HG03342 (cell line): ENCODE measurements around the gene MFAP4.

Experiments
- ATAC-seq: cut with Tn5 transposase; IDR thresholded peaks from one replicate; pipeline ENCODE4 v1.9.1; 2021; ENCODE audit warnings: mild to moderate bottlenecking, moderate library complexity; ENCODE audit not compliant: unreplicated experiment

The MFAP4 gene, protein sequence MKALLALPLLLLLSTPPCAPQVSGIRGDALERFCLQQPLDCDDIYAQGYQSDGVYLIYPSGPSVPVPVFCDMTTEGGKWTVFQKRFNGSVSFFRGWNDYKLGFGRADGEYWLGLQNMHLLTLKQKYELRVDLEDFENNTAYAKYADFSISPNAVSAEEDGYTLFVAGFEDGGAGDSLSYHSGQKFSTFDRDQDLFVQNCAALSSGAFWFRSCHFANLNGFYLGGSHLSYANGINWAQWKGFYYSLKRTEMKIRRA

DNA sequence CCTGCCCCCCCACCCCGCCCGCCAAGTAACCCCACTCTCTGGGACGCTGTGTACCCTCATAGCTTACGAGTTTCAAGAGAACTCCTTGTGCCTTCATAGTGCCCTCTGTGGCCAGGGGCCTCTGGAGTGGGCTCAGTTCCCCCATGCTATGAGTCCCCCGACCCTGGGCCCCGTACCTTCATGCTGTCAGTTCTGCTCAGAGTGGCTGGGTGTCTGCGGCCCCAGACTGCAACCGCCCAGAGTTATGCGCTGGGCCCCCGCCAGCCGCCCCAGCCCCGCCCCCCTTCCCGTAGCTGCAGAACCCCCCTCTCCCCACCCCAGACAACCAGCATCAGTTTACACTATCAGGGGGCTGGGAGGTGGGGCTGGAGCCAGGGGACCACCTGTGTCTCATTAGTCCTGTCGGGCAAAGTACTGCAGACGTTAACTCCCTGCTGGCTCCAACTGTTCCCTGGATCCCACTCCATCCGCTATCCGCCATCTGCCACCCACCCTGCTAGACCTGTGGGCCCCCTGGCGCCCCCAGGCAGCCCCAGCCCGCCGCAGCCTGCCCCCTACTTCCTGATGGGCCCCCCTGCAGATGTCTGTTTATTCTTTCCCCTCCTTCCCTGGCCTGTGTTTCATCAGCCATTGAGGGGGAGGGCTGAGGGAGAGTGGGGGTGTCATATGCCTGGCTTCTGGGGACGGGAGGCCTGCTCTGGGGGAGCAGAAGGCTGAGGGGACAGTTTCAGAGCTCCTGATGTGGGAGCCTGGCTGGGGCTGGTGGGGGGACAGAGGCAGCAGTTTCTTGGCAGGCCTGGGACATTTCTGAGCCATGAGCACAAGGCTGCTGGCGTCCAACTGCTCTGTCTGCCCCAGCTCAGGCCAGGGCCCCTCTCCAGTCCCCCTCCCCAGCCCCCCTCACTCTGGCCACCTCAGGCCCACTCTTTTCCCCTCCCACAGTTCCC is at the start of gene MFAP4:
TSS of gene MFAP4 (minus strand) at position 217 of the 947 bp plus-strand sequence. CDS start at position 182, 35 bp downstream.
- ATAC-seq = no peak

DNA sequence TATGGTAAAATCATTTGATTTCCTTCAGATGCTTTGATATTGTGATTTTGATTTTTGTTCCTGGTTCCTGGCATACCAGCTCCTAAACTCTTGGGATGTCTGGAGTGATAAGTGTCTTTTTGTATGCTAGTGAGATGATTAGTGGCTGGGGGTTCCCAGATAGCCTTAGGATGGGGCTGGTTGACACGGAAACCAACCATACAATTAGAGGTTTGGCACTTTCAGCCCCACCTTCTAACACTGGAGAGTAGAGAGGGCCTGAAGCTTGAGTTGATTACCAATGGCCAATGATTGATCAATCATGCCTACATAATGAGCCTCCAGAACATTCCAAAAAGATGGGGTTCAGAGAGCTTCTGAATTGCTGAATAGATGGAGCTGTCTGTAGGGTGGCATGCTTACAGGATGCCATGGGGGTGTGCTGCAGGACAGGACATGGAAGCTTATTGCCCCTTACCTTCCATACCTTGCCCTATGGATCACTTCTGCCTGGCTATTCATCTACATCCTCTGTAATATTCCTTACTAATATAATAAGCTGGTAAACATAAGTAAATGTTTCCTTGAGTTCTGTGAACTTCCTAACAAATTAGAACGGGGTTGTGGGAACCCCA is 46.8 kb upstream of the MFAP4 start:
- ATAC-seq = no peak

DNA sequence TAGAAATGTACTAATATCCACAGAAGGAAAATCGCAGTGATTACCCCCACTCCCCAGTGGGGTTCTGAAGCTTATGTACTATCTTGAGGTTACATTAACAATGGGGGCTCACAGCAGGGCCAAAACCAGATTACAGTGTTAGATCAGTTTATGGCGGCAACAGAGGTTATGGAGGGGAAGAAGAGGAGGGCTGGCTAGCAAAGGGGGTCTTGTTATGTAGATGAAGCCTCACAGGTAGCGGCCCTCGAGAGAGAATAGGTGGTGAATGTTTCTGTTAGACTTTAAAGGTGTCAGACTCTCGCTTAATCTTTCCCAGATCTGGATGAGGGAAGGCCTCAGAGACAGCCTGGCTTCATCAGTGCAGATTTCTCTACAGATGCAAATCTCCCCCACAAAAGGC is 46.3 kb upstream of the MFAP4 start:
- ATAC-seq = no peak

DNA sequence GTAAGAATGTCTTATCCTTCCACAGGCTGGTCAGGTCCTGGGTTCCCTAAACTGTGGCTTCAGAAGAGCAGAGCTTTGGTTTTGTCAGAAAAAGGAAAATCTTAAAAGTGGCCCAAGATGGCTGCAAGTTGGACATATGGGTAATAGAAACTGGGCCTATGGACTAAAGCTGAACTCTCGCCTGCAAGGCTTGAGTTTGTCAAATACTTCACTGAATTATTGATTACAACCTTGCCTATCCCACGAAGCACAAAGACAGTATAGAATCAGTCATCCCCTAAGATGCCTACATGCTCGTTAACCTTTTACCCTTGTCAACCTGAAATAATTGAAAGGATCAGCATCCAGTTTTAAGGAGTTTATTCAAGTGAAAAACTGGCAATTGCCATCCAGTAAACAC is 44.7 kb upstream of the MFAP4 start:
- ATAC-seq = no peak

DNA sequence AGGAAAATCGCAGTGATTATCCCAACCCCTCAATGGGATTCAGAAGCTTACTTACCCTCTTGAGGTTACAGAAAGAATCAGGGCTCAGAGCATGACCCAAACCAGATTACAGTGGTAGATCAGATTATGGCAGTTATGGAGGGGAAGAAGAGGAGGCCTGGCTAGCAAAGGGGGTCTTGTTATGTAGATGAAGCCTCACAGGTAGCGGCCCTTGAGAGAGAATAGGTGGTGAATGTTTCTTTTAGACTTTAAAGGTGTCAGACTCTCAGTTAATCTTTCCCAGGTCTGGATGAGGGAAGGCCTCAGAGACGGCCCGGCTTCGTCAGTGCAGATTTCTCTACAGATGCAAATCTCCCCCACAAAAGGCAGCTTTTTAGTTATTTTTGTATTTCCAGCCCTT is 39.6 kb upstream of the MFAP4 start:
- no peak for ATAC-seq

DNA sequence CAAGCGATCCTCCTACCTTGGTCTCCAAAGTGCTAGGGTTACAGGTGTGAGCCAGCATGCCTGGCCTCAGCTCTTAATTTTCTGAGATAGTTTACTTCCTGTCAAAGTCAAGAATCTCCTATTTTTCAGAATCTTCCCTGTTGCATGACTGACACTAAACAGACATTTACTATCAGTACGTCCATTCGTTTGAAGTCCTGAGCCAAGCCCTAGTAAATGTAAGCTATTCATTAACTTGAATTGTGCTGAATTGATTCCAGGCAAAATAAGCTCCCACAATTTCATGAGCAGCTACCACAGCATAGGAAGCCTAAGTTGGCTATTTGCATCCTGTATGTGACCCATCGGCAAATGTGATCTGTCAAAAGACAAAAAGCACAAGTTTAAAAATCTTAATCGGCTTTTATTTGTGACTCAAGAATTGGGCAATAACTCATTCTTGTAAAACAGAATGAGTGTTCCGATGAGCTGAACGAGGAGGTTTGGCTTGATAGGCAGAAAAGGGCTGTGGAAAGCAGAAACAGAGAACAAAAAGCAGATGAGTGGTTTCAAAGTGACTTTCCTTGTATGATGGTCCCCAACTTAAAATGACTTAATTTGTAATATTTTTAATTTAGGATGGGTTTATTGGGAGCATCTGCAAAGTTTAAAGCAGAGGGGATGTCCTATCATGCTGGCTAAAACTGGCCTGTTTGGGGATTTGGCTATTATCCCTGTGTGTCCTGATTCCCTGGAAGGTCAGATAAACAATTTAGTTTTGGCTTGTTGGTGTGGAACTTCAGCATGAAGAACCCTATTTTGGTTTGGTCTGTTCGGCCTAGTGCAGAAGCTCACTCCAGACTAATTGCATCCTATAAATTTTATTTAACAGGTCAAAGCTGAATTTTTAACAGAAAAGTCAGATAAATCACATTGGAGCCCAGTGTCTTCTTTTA is 38.2 kb upstream of the MFAP4 start:
- ATAC-seq = no peak

DNA sequence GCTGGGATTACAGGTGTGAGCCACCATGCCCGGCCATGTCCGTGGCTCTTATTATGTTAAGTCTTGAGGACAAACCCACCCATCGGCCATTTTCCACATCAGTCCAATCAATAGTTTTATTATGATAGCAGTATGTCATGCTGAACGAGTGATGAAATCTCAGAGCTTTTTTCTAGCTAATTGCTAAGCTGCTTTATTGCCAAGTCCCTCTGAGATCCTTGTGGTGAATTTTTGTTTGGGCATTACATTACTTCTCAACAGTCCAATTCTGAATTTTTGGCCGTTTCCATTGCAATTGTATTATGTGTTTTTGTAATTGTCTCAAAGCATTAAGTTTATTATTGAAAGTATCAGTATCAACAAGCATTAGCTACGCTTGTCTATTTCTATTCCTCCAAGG is 34.9 kb upstream of the MFAP4 start:
- ATAC-seq = no peak

DNA sequence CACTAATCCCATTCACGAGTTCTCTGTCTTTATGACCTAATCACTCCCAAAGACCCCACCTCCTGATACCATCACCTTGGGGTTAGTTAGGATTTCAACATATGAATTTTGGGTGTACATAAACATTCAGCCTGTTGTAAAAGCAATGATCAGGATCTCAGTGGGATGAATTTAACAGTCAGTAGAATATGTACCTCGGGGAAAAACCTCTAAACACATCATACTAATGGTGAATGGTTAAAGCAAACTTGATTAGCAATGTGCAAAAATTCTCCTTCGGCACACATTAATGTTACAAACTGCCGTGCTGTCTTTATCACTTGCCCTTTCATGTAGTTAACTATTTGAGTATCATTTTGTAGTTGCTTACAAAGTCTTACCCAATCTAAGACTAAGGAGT is 34.2 kb upstream of the MFAP4 start:
- no peak for ATAC-seq

DNA sequence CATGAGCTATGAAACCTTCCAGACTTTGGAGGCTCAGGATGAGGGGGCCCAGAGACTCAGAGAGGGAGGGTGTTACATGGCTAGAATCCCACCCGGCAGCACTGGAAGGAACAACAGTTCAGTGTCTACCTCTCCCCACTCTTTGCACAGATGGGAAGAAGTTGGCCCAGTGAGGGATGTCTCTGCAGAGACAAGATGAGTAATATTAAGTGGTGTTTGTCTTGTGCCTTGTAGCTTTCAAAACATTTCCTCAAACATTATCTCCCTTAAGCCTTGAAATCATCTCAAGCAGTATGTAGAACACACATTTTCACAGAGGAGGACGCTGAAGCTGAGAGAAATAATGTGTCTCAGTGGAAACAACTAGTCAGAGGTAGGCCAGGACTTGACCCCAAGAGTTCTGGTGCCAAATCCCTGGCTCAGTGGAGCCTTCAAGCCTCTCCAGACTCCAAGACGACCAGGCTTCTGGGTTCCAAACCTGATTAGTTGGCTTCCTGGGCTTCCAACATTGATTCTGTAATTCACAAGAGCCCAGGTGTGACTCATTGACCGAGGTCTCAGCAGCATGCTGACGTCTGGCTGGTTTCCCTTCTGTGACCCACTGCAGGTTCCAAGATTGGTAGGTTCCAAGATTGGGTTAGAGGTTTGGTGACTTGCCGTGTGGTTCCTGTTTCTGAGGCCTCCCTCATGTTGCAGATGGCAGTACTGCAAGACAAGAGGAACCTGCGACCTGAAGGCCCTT is 31.4 kb upstream of the MFAP4 start:
- no peak for ATAC-seq

DNA sequence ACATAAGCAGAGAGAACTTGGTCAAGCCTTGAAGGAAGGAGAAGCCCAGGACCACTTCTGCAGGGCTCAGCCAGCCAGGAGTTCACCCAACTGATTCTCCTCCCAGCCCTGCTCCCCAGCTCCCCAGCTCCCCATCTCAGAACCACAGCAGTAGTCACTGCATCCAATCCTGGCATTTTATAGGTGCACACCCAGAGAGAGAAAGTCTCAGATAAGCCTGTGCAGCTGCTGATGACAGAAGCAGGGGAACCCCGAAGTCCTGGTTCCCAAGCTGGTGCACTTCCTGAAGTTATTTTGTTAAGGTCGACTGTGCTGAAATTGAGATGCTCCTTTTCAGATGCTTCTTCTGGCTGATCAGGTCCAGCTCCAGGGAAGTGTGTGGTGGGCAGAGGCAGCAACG is 30.6 kb upstream of the MFAP4 start:
- no peak for ATAC-seq

DNA sequence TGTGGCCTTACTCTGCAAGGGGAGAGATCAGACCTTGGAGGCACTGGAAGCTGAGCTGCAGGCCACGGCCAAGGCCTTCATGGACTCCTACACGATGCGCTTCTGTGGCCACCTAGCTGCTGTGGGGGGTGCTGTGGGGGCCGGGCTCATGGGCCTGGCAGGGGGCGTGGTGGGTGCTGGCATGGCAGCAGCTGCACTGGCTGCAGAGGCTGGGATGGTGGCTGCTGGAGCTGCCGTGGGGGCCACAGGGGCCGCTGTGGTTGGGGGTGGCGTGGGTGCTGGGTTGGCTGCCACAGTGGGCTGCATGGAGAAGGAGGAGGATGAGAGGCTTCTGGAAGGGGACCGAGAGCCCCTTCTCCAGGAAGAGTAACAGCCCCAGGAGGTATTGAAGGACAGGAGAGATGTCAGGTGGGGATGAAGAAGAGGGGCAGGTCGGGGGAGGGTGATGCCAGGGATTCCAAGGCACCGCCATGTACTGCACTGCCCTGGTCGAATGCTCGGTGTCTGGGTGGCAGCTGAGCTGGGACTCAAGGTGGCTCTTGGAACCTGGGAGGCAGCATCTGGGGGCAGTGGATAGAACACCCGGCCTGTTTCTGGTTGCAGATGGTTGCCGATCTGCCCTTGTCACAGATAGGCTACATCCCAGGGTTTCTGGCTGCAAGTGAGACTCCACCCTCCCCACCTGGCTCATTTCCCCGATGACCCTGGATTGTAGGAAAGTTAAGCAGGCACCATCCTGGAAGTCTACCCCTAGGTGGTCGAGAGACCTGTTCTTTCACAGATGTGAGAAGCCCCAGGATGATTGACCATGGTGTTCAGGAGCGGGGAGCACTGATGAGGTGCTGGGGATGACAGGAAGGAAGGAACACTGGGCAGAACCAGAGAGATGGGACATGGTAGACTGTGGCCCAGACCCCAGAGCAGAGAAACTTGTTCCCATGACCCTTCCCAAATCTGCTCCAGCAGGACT is 29.1 kb upstream of the MFAP4 start:
- ATAC-seq = no peak

DNA sequence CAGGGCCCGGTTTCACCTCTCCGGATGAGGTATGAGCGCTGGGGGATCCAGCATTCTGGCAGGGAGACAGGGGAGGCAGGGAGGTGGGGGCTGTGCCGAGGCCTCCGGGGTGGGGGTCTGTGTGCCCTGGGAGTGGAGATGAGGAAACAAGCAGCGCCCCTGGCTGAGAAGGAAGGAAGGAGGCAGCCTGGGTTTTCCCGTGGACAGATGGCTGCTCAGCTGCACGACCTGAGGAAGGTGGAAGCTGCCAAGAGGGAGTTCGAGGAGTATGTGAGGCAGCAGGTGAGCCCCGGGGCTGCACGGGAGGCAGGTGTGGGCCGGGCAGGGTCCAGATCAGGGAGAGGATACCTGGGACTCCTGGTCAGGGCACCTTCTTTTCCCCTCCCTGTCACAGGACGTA is 28.3 kb upstream of the MFAP4 start:
- no peak for ATAC-seq

DNA sequence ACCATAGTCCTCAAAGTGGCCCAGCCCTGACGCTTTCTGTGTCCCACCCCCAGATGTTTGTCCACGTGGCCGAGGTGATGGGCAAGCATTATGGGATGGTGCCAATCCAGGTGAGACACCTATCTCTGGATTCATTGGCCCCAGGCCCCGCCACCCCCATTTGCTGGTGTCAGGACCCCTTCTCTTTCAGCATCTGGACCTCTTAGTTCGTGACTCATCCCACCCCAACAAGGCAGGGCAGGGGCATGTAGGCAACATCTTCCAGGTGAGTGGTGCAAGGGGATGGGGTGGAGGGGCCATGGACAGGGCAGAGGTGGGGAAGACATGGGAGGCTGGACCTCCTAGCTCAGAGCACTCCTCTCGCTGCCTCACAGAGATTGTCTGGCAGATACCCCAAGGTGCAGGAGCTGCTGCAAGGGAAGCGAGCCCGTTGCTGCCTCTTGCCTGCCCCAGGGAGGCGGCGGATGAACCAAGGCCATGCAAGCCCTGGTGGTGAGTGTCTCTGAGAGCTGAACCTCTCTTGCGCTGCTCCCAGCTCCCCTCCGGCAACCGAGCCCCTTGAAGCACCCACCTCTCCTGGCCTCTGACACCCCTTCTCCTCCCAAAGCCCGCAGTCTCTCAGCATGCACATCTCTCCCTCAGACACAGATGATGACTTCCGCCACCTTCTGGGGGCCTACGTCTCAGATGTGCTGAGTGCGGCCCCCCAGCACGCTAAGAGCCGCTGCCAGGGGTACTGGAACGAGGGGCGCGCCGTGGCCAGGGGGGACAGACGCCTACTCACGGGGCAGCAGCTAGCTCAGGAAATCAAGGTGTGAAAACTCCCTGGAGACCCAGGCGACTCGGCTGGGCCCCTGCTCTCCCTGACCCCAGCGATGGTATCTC is 27.6 kb upstream of the MFAP4 start:
- ATAC-seq = no peak

DNA sequence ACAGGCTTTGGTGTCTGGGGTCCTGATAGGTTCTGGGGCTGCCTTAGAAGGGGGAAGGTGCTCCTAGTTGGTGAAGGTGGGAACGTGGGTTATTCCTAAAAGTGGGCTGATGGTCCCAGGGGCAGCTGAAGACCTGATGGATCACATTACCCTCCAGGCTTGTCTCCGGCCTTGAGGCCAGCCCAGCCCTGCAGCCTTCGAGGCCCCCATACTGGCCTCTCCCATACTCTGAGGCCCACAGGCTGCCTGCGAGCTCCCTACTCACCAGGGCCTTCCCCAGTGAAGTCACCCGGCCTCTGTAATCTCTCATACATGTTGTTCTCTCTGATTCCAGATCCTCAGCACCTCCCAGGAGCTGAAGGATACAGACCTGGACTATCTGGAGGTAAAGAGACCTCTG is 26.8 kb upstream of the MFAP4 start:
- no peak for ATAC-seq

DNA sequence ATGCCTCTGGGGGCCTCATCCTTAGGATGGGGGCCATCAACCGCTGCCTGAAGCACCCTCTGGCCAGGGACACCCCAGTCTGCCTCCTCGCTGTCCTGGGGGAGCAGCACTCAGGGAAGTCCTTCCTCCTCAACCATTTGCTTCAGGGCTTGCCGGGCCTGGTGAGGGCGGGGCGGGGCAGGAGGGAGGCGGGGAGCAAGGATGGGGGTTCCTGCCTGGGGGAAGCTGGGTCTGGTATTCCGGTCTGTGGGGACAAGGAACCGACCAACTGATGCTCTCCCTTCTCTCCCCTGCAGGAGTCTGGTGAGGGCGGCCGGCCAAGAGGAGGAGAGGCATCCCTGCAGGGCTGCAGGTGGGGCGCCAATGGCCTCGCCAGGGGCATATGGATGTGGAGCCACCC is 26.0 kb upstream of the MFAP4 start:
- no peak for ATAC-seq

DNA sequence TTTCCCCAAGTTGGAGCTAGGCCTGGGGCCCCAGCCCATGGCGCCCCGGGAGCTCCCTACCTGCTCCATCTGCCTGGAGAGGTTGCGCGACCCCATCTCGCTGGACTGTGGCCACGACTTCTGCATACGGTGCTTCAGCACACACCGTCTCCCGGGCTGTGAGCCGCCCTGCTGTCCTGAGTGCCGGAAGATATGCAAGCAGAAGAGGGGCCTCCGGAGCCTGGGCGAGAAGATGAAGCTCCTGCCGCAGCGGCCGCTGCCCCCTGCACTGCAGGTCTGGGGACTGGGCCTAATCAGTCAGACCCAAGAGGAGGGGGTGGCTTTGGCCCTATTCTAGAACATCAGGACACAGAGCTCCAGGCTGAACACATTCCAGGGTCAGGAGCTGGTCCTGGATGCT is 25.5 kb upstream of the MFAP4 start:
- ATAC-seq = no peak

DNA sequence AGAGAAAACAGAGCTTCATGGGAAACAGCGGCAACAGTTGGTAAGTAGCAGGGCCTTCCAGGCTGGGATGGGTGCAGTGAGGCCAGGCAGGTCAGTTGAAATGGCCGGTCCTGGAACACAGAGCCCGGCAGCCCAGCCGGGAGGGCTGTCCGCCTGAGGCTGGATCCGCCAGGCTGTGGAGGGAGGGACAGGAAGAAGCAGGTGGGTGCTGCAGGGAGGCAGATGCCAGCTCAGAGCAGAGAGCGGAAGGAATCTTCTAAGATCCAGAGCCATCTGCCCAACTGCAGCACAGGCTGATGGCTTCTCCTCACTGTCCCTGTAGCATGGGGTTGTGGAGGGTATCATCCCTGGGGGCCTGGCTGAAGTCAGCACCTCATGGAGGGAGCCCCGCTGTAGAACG is 24.6 kb upstream of the MFAP4 start:
- no peak for ATAC-seq
